Measurements from ENCODE around the gene SMIM34.
"Not testable (repeated sequence)": the region's sequence is repeated elsewhere in the genome, so short reads cannot be mapped to it uniquely, and the experiment has no call there.

SMIM34 gene, protein sequence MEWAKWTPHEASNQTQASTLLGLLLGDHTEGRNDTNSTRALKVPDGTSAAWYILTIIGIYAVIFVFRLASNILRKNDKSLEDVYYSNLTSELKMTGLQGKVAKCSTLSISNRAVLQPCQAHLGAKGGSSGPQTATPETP

GRCh38 chr21:34423805-34424204 lies at the start of gene SMIM34:
Gene SMIM34 (minus strand): TSS chr21:34423951. CDS start chr21:34423839, 112 bp downstream.
- in situ Hi-C loops (cut with MboI; ENCODE audit: low sequenced_read_pairs) = not testable (repeated sequence)

DNA sequence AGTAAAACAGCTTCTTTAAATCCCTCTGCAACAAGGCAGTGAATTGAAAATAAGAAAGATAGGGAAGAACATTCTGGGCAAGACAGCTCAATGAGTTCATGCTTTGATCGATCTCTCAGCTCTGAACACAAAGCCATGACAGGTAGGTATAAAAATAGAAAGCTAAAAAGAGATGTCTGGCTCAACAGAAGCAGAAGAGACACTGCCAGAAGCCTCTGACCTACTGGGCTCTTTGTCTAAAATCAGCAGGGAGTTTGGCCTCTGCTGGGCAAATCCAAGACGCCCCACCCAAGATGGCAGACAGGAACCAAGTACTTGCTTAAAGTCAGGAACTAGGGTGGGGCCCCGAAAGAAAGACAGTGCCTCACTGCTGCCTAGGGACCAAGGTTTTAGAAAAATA lies 43.6 kb upstream of the SMIM34 start:
- in situ Hi-C loops (cut with MboI; ENCODE audit: low sequenced_read_pairs) = not testable (repeated sequence)

GRCh38 chr21:34459426-34459825 lies 35.7 kb upstream of the SMIM34 start:
- in situ Hi-C loops (cut with MboI; ENCODE audit: low sequenced_read_pairs) = not testable (repeated sequence)

DNA sequence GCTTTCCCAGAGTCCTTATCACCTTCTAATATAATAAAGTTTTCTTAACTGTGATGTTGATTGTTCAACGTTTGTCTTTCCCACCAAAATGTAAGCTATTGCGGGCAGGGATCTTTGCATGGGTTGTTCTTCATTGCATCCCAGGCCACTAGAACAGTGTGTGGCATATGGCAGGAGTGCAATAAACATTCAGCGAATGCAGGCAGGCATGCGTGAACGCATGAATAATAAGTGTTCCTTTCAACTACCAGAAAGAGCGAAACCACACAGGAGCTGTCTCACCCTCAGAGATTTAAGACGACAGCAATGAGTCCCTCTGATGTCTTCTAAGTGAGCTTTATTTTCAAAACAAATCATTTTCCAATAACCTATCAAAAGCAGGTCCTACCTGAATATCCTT lies 34.5 kb upstream of the SMIM34 start:
- in situ Hi-C loops (cut with MboI; ENCODE audit: low sequenced_read_pairs) = not testable (repeated sequence)

DNA sequence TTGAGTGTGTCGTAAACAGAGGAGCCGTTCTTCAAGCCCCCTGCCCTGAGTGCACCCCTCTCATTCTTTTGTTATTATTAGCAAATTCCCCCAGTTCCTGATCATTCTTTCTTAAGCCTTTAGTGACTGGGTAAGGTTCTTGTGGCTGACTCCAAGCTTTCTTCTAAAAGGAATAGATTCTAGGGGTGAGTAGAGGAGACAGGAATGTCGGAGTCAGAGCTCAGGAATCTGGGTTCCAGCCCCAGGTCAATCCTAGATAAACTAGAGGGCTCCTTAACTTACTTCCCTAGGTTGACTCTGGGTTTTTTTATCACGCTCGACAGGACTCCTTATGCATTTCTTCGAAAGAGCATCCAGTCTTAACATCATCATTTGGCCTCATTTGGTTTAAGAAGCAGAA lies 32.4 kb upstream of the SMIM34 start:
- in situ Hi-C loops (cut with MboI; ENCODE audit: low sequenced_read_pairs) = not testable (repeated sequence)

- in situ Hi-C loops (cut with MboI; ENCODE audit: low sequenced_read_pairs) = not testable (repeated sequence)
These were observed 31.9 kb upstream of the SMIM34 start for GRCh38 chr21:34455628-34456027.

- in situ Hi-C loops (cut with MboI; ENCODE audit: low sequenced_read_pairs) = not testable (repeated sequence)
These were observed 23.3 kb upstream of the SMIM34 start for GRCh38 chr21:34447018-34447417.

- in situ Hi-C loops (cut with MboI; ENCODE audit: low sequenced_read_pairs) = not testable (repeated sequence)
These were observed 19.7 kb upstream of the SMIM34 start for GRCh38 chr21:34443486-34443885.

DNA sequence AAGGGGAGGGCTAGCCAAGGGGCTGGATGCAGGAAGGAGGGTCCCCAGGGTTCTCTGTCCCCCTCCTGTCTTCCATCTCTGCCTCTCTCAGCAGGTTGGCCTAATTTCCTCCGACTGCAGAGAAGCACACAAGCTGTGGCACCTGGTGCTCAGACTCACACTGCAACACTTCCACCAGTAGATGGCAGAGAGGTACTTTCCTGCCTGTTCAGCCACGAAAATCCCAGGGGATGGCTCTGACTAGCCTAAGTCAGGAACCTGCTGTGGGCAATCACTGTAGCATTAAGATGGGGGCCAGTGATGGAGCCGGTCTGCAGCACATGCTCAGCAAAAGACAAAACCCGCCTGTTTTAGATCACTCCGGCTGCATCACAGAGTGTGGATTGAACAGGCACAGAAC lies 6.0 kb upstream of the SMIM34 start:
- in situ Hi-C loops (cut with MboI; ENCODE audit: low sequenced_read_pairs) = not testable (repeated sequence)

DNA sequence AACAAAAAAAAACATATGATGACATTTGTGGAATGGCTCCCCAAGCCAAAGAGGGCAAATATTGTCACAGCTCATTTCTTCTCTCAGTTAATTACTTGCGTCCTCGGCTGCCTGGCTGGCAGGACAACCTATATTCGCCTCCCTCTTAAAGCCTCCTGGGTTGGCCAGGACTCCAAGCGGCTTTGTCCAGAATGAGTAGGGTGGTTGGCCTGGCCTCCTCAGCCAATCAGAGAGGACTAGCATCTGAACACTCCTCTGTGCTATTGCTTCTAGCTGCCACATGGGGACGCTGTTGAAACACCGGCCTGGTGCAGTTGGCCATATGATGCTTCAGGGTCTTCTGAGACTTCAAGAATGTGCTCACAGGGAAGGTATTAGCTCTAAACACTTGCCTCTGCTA lies 4.7 kb upstream of the SMIM34 start:
- in situ Hi-C loops (cut with MboI; ENCODE audit: low sequenced_read_pairs) = not testable (repeated sequence)

DNA sequence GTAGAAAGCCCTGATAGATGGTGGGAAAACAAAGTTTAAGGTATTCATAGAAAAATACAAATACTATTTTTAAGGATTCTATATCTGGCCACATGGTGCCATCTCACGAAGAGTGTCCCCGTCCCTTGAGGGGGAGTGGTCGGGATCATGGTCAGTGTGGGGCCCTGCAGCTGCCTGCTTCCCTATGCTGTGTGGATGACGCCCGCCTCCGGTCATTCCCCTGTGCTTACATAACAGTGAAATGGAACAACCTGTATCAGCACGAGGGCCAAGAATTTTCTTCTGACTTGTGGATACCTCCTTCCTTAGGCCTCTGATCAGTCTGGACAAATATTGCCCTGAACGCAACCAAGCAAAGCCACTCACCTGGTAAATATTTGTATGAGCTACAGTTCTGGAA lies 3.6 kb upstream of the SMIM34 start:
- in situ Hi-C loops (cut with MboI; ENCODE audit: low sequenced_read_pairs) = not testable (repeated sequence)

DNA sequence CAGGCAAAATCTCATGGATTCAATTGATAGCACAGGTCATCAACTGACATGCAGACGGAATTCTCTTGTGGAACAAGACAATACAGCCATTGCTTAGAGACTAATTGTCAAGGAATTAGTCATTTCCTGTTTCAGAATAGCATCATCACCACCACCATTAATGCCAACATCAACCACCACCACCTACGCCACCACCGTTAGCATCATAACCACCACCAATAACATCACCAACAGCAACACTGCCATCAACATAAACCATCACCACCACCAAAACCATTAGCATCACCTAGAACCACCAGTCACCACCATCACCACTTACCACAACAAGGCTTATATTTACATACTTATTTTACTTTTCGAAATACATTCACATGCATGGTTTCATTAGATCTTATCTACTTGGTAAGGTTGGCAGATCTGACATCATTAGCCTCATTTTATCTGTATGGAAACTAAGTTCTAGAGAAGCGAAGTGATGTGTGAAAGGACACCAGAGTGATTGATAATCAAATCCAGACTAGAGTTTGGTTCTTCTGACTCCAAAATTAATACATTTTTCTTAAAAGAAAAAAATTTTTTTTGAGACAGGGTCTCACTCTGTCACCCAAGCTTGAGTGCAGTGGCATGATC lies 6.2 kb downstream of the SMIM34 start:
- in situ Hi-C loops (cut with MboI; ENCODE audit: low sequenced_read_pairs) = not testable (repeated sequence)

GRCh38 chr21:34407294-34407693 lies 16.5 kb downstream of the SMIM34 start:
- in situ Hi-C loops (cut with MboI; ENCODE audit: low sequenced_read_pairs) = not testable (repeated sequence)

GRCh38 chr21:34406676-34407075 lies 17.1 kb downstream of the SMIM34 start:
- in situ Hi-C loops (cut with MboI; ENCODE audit: low sequenced_read_pairs) = not testable (repeated sequence)

- in situ Hi-C loops (cut with MboI; ENCODE audit: low sequenced_read_pairs) = not testable (repeated sequence)
These were observed 17.6 kb downstream of the SMIM34 start for GRCh38 chr21:34406102-34406501.

GRCh38 chr21:34405686-34406085 lies 18.1 kb downstream of the SMIM34 start:
- in situ Hi-C loops (cut with MboI; ENCODE audit: low sequenced_read_pairs) = not testable (repeated sequence)

GRCh38 chr21:34404742-34405141 lies 19.0 kb downstream of the SMIM34 start:
- in situ Hi-C loops (cut with MboI; ENCODE audit: low sequenced_read_pairs) = not testable (repeated sequence)

DNA sequence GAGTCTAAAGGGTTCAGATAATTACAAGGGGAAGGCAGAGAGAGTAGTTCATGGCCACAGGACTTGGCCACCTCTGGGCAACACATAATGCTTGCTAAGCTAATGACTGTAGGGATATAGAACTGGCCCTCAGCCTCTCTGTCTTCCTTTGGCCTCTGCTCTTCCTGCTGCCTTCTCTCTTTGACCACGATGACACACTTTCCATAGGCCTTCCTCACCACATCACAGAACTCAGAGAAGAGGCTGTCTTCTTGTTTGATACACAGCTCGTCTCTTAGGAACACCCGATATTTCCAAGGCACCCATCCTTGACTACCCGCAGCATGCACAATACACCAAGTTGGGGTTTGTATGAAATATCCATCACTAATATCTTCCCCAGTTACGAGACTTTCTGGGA lies 23.2 kb downstream of the SMIM34 start:
- in situ Hi-C loops (cut with MboI; ENCODE audit: low sequenced_read_pairs) = not testable (repeated sequence)

DNA sequence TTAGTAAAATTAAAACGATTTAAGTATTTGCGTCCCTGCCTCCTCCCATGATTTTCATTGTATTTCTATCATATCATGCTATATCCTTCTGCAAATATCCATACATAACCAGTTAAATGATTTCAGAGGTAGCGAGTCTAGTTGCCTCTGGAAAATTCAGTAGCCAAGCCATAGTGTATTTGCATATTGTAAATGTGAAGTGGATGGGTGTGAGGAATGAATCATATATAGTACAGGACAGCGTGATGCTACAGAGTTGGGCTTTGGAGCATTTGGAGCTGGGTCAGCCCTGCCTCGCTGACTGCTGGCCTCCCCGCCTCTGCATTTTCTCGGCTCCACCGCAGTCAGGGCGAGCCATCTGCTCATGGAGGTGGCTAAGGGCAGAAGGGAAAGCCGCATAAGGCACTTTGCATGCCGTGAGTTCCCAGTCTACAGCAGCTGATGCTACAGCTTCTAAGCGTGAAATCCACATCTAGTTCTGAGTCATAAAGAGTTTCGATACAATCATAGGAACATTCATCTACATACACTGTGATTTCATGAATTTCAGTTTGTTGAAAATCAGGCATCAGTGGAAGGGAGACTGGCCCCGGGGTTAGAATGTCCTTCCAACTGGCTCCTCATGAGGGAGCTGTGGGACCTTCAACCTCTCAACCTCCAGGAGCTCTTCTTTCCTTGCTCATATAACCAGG lies 39.9 kb downstream of the SMIM34 start:
- in situ Hi-C loops (cut with MboI; ENCODE audit: low sequenced_read_pairs) = not testable (repeated sequence)

DNA sequence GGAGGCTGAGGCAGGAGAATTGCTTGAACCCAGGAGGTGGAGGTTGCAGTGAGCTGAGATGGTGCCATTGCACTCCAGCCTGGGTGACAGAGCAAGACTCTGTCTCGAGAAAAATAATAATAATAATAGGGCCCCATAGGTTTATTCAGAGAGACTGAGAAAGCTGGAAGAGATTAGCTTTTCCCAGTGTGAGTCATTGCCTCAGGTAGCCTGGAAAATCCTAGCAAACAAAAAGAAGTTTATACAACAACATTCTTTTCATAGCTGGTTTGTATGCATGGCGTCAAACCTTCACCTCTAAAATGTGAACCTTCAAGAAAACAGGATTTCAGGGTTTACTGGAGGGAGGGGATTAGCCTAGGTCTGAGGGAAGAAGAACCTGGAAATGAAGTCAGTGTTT lies 40.6 kb downstream of the SMIM34 start:
- in situ Hi-C loops (cut with MboI; ENCODE audit: low sequenced_read_pairs) = not testable (repeated sequence)

- in situ Hi-C loops (cut with MboI; ENCODE audit: low sequenced_read_pairs) = not testable (repeated sequence)
These were observed 48.2 kb downstream of the SMIM34 start for GRCh38 chr21:34375619-34375972.

DNA sequence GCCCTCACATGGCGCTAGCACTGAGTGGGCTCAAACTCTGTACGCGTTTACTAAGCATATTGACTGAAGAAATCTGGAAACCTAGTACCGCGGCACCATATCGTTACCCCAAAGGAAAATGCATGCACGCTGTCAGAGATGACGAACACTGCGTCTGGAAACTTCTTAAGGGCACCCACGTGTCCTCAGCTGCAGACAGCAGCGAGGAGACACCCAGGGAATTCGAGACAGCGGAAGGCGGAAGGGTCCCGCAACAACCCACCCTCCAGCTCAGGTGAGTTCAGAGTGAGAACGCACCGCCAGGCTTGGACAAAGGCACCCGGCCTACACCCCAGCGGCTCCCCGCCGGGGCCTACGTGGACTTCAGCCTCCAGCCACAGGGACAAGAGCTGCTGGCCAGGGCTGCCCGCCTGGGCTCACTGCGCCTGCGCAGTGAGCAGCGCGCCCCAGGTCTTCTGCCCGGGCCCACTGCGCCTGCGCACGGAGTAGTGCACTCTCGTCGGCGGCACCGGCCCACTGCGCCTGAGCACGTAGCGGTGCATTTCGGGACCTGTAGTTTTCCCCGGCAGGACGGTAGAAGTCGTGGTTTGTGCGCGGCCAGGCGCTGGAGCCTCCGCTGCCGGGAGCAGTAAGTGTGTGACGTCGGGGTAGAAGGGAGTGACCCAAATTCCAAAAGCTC lies 48.7 kb downstream of the SMIM34 start, which contains the start of gene SMIM11:
TSS of gene SMIM11 (plus strand) at position 568 of the 679 bp plus-strand sequence. CDS start 3,998 bp downstream, outside the sequence.
- in situ Hi-C loops (cut with MboI; ENCODE audit: low sequenced_read_pairs) = not testable (repeated sequence)
